K562 (cell line): ENCODE data around the gene GAL3ST3. TPM values are rescaled to one million over a fixed set of nuclear protein-coding genes. Genes with fewer than 3 reads are reported as not detected.
A peak's percentile ranks its signal among the peaks of the same experiment; 100 is the strongest.

Experiments used
- ARNT ChIP-seq, 2 experiments: fragments of 450-650 bp; IDR thresholded peaks; 2 replicates each; pipeline ENCODE4 v1.6.1; 2016; ENCODE audit warnings: mild to moderate bottlenecking in 1 of 2
- BRCA1 ChIP-seq, 2 experiments: fragments of 450-650 bp in 1 of 2; sonication (generic) in 1 of 2; formaldehyde crosslinking in 1 of 2; IDR thresholded peaks; 2 replicates each; pipeline versions ENCODE4 v1.5.0 to v1.6.1; 2017 to 2020; ENCODE audit warnings: mild to moderate bottlenecking in 1 of 2, missing genetic modification reagents in 1 of 2
- BRD4 ChIP-seq: fragments of 200-600 bp; sonication (generic); IDR thresholded peaks from 2 replicates; pipeline ENCODE4 v1.6.1; 2017; ENCODE audit warnings: inconsistent platforms
- CCAR2 ChIP-seq: fragments of 200-400 bp; formaldehyde crosslinking; IDR thresholded peaks from 2 replicates; pipeline ENCODE4 v1.6.1; 2017; ENCODE audit warnings: mild to moderate bottlenecking, low read depth, low read length
- CCNT2 ChIP-seq: IDR thresholded peaks from 2 replicates; pipeline ENCODE4 v1.6.1; 2011; ENCODE audit warnings: borderline replicate concordance, low read depth, mild to moderate bottlenecking, moderate library complexity, mixed read lengths, low read length; ENCODE audit not compliant: insufficient read length; ENCODE audit errors: extremely low read depth
- CREB1 ChIP-seq, 2 experiments: sonication (generic) in 1 of 2; formaldehyde crosslinking in 1 of 2; IDR thresholded peaks; 2 replicates each; pipeline versions ENCODE4 v1.6.1 to v1.8.0; 2012 to 2022; ENCODE audit warnings: inconsistent platforms in 1 of 2, mild to moderate bottlenecking in 1 of 2, missing genetic modification reagents in 1 of 2, moderate library complexity in 1 of 2
- ETV5 ChIP-seq: sonication (generic); formaldehyde crosslinking; IDR thresholded peaks from 2 replicates; pipeline ENCODE4 v1.4.0; 2020; ENCODE audit warnings: low read depth, mild to moderate bottlenecking, missing genetic modification reagents
- HNRNPL ChIP-seq: fragments of 200-400 bp; formaldehyde crosslinking; IDR thresholded peaks from 2 replicates; pipeline ENCODE4 v1.6.1; 2017; ENCODE audit warnings: low read depth, mild to moderate bottlenecking, low read length
- HNRNPUL1 ChIP-seq: fragments of 200-400 bp; formaldehyde crosslinking; IDR thresholded peaks from 2 replicates; pipeline ENCODE4 v1.6.1; 2017; ENCODE audit warnings: low read length
- MECOM ChIP-seq: fragments of 250-450 bp; sonication (Bioruptor Pico); IDR thresholded peaks from 2 replicates; pipeline ENCODE4 v1.8.0; 2022; ENCODE audit warnings: inconsistent platforms
- MTA3 ChIP-seq: fragments of 450-650 bp; formaldehyde crosslinking; IDR thresholded peaks from 2 replicates; pipeline ENCODE4 v1.6.1; 2017; ENCODE audit warnings: mild to moderate bottlenecking, borderline replicate concordance
- NONO ChIP-seq, 2 experiments: fragments of 200-400 bp in 1 of 2; fragments of 450-650 bp in 1 of 2; formaldehyde crosslinking in 1 of 2; IDR thresholded peaks; 2 replicates each; pipeline ENCODE4 v1.6.1; 2017; ENCODE audit warnings: low read depth in 2 of 2, mild to moderate bottlenecking in 2 of 2, moderate library complexity in 2 of 2, low read length in 1 of 2
- PCBP1 ChIP-seq: fragments of 200-400 bp; formaldehyde crosslinking; IDR thresholded peaks from 2 replicates; pipeline ENCODE4 v1.6.1; 2018; ENCODE audit warnings: mild to moderate bottlenecking, low read depth, low read length; ENCODE audit not compliant: poor library complexity, severe bottlenecking
- PTRF ChIP-seq: fragments of 450-650 bp; IDR thresholded peaks from 2 replicates; pipeline ENCODE4 v1.6.1; 2016; ENCODE audit warnings: mild to moderate bottlenecking, missing genetic modification characterization, missing compliant biosample characterization
- PTTG1 ChIP-seq: fragments of 450-650 bp; IDR thresholded peaks from 2 replicates; pipeline ENCODE4 v1.6.1; 2016; ENCODE audit warnings: low read depth, mild to moderate bottlenecking, missing genetic modification characterization, missing compliant biosample characterization
- RBM22 ChIP-seq: fragments of 200-400 bp; formaldehyde crosslinking; IDR thresholded peaks from 2 replicates; pipeline ENCODE4 v1.6.1; 2018; ENCODE audit warnings: low read length, low read depth; ENCODE audit not compliant: poor library complexity, severe bottlenecking
- SIN3B ChIP-seq: fragments of 450-650 bp; IDR thresholded peaks from 2 replicates; pipeline ENCODE4 v1.6.1; 2017; ENCODE audit warnings: low read depth, mild to moderate bottlenecking, moderate library complexity
- SIRT6 ChIP-seq: IDR thresholded peaks from one replicate; pipeline ENCODE4 v1.6.1; 2012; ENCODE audit warnings: low read depth, mild to moderate bottlenecking, control low read depth, inconsistent platforms, low read length, moderate library complexity
- TRIM28 ChIP-seq: fragments of 450-650 bp; IDR thresholded peaks from 2 replicates; pipeline ENCODE4 v1.6.1; 2017
- TSC22D4 ChIP-seq: fragments of 450-650 bp; IDR thresholded peaks from 2 replicates; pipeline ENCODE4 v1.6.1; 2016; ENCODE audit warnings: missing genetic modification characterization, missing biosample characterization, control low read depth
- ZBTB1 ChIP-seq: sonication (generic); formaldehyde crosslinking; IDR thresholded peaks from 2 replicates; pipeline ENCODE4 v1.8.1; 2023; ENCODE audit warnings: missing genetic modification reagents, low read depth, mild to moderate bottlenecking, borderline replicate concordance
- ZNF232 ChIP-seq: sonication (generic); formaldehyde crosslinking; IDR thresholded peaks from 2 replicates; pipeline ENCODE4 v1.8.0; 2022; ENCODE audit warnings: mild to moderate bottlenecking, missing genetic modification reagents
- ZNF354B ChIP-seq: fragments of 250-450 bp; sonication (Bioruptor Pico); IDR thresholded peaks from 2 replicates; pipeline ENCODE4 v1.4.0; 2020
- ZNF408 ChIP-seq: fragments of 250-450 bp; sonication (Bioruptor Pico); IDR thresholded peaks from 2 replicates; pipeline ENCODE4 v1.4.0; 2020; ENCODE audit warnings: low read depth, mild to moderate bottlenecking, moderate library complexity
- polyA plus RNA-seq, 8 experiments: library from polyadenylated mRNA; depleted of rRNA in 4 of 8; stranded (reverse) in 5 of 8; unstranded in 3 of 8; fragments of >200 nt; fragmentation: Nextera tagmentation in 2 of 8; fragmentation: Illumina TruSeq in 1 of 8; extraction: Ambion mirVana in 2 of 8; extraction: Trizol in 1 of 8; gene quantifications; 2 replicates each; pipeline versions ENCODE4 v1.2.1 to v1.2.3, GENCODE V29; 2011 to 2014; ENCODE audit warnings: inconsistent platforms in 1 of 8, missing spikeins in 1 of 8
- total RNA-seq, 7 experiments: library from RNA; depleted of rRNA in 6 of 7; stranded (reverse); fragments of >200 nt in 6 of 7; fragmentation: Illumina TruSeq in 2 of 7; extraction: Trizol in 2 of 7; gene quantifications; 2 replicates each; pipeline versions ENCODE4 v1.2.1 to v1.2.3, GENCODE V29; 2011 to 2021; ENCODE audit warnings: low replicate concordance in 1 of 7
- TF ChIP-seq, protein P1 (sequence below): fragments of 250-450 bp; sonication (Bioruptor Pico); IDR thresholded peaks from 2 replicates; pipeline ENCODE4 v1.8.0; 2021; ENCODE audit warnings: borderline replicate concordance, mild to moderate bottlenecking, moderate library complexity; ENCODE audit not compliant: poor library complexity, severe bottlenecking
- TF ChIP-seq, protein P2 (sequence below): fragments of 450-650 bp; IDR thresholded peaks from 2 replicates; pipeline ENCODE4 v1.6.1; 2018; ENCODE audit warnings: mild to moderate bottlenecking, low read depth; ENCODE audit not compliant: partially characterized antibody
- TF ChIP-seq, protein P3 (sequence below): fragments of 250-450 bp; sonication (Bioruptor Pico); IDR thresholded peaks from 2 replicates; pipeline ENCODE4 v1.9.0; 2021; ENCODE audit warnings: mild to moderate bottlenecking

Gene GAL3ST3
- total and polyA plus RNA-seq, 9 of the 15 experiments (the other 6 are each of a cell fraction or from before 2014, with no cell fraction given): not detected

DNA sequence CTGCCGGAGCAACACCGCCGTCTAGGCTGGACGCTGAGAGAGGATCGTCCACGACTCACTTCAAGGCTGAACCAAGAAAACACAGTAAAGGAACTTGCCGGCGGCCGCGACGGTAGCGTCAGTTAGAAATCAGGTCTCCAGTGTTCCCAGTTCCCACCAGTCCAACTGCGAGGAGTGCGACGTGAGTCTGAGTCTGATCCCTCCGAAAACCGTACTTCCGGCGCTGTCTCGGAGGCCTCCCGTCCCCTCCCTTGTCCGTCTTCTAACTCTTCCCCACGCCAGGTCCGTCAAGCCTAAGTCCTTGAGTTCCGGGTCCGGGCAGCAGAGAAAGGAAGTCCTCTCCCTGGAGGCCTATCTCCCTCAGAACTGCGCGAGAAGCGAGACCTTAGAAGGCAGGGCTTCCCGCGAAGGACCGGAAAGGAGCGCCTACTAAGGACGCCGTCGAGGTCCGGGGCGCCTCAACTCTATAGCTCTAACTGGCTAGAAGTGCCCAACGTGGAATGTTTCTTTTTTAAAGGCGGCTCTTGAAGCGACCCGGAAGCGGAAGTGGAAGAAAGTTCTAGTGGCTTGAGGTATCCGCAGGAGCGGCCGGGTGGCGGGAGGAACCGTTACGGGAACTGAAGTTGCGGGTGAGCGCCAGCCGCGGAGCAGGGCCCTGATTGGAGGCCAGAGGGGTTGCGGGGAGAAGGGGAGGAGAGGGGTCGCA is 46.9 kb downstream of the GAL3ST3 start, which contains the start of the genes BANF1 and EIF1AD (continued):
- TF ChIP-seq BRD4 (peak; percentile 92), TSC22D4 (tag) (no peak), ARNT (IDR thresholded peaks at IDR 0.05) (peak; percentile 78 to 94; a peak in 2 of 4 replicates), ZNF232 (CRISPR knock-in tag) (no peak), ETV5 (peak; percentile 97), NONO (IDR thresholded peaks at IDR 0.05; ENCODE audit: low read depth in 2 of 2, low read length in 1 of 2) (0 out of 4 replicates have a peak, but pooled peaks of 1 of the 2 experiments have one; percentile 11), PTRF (tag) (no peak), ZNF408 (no peak), SIRT6 (no peak), PCBP1 (no peak), TRIM28 (peak; percentile 79; the same call in 1 of the 2 replicates), ZNF354B (CRISPR knock-in tag) (no peak), ZBTB1 (CRISPR knock-in tag) (peak; percentile 92), RBM22 (no peak), HNRNPL (no peak), PTTG1 (tag) (no peak), MTA3 (peak; percentile 90), SIN3B (peak; percentile 98), CREB1 (IDR thresholded peaks at IDR 0.05) (peak; percentile 79), CREB1 (CRISPR knock-in tag; IDR thresholded peaks at IDR 0.05) (peak; percentile 81), HNRNPUL1 (no peak), CCAR2 (0 out of 2 replicates have a peak, but pooled peaks have one; percentile 80), CCNT2 (no peak), MECOM (CRISPR knock-in tag) (no peak), BRCA1 (IDR thresholded peaks at IDR 0.05) (no peak), BRCA1 (CRISPR knock-in tag; IDR thresholded peaks at IDR 0.05) (no peak)
- TF ChIP-seq, protein P1, sequence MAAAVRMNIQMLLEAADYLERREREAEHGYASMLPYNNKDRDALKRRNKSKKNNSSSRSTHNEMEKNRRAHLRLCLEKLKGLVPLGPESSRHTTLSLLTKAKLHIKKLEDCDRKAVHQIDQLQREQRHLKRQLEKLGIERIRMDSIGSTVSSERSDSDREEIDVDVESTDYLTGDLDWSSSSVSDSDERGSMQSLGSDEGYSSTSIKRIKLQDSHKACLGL (CRISPR knock-in tag): peak; percentile 73
- TF ChIP-seq, protein P2, sequence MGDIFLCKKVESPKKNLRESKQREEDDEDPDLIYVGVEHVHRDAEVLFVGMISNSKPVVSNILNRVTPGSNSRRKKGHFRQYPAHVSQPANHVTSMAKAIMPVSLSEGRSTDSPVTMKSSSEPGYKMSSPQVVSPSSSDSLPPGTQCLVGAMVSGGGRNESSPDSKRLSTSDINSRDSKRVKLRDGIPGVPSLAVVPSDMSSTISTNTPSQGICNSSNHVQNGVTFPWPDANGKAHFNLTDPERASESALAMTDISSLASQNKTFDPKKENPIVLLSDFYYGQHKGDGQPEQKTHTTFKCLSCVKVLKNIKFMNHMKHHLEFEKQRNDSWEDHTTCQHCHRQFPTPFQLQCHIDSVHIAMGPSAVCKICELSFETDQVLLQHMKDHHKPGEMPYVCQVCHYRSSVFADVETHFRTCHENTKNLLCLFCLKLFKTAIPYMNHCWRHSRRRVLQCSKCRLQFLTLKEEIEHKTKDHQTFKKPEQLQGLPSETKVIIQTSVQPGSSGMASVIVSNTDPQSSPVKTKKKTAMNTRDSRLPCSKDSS: no peak
- TF ChIP-seq, protein P3, sequence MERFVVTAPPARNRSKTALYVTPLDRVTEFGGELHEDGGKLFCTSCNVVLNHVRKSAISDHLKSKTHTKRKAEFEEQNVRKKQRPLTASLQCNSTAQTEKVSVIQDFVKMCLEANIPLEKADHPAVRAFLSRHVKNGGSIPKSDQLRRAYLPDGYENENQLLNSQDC (CRISPR knock-in tag): no peak; the same call in 1 of the 2 replicates
